ENCODE measurements around the gene SRRT.

SRRT gene

DNA sequence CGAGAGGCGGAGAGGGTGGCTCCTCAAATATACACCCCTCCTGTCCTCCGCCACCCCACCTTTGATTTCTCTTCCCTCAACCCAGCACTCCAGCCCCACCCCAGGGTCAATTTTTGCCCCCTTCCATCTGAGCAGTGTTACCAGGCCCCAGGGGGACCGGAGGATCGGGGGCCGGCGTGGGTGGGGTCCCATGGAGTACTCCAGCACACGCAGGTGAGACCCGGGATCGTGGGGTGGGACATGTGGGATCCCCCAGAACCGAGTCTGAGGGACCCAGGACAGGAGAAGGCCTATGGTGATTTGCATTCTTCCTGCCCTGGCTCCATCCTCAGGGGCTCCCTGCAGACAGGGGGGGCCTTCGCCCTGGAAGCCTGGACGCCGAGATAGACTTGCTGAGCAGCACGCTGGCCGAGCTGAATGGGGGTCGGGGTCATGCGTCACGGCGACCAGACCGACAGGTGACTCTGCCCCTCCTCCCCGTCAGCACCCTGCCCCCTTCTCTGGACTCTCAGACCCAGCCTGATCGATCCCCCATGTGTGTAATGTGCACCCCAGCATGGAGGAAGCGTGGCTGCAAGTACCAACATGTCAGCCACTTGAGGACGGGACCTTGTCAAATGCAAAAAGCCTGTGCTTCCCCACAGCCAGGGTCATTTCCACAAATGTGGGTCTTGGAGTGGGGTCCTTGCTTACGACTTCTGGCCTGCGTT lies 7.0 kb upstream of the SRRT start:
- Histone ChIP-seq H3K27me3 (ENCODE audit: control insufficient read depth, insufficient read depth, low read length) (no peaks in the 10 kb centered on the region), H3K4me3 (ENCODE audit: low read depth, low read length) (peak overlapping the region; percentile 97), H3K9ac (ENCODE audit: low read length) (peak overlapping the region; percentile 98), H3K27ac (ENCODE audit: low read depth, low read length) (peak overlapping the region; percentile 99), H3K9me3 (ENCODE audit: control insufficient read depth, insufficient read depth, low read depth, low read length) (no peaks in the 10 kb centered on the region), H3K36me3 (ENCODE audit: control insufficient read depth, insufficient read depth, low read length) (peaks cover 51% of the 10 kb centered on the region), H3K4me1 (ENCODE audit: control insufficient read depth, insufficient read depth, low read length) (peaks cover 14% of the 10 kb centered on the region)

DNA sequence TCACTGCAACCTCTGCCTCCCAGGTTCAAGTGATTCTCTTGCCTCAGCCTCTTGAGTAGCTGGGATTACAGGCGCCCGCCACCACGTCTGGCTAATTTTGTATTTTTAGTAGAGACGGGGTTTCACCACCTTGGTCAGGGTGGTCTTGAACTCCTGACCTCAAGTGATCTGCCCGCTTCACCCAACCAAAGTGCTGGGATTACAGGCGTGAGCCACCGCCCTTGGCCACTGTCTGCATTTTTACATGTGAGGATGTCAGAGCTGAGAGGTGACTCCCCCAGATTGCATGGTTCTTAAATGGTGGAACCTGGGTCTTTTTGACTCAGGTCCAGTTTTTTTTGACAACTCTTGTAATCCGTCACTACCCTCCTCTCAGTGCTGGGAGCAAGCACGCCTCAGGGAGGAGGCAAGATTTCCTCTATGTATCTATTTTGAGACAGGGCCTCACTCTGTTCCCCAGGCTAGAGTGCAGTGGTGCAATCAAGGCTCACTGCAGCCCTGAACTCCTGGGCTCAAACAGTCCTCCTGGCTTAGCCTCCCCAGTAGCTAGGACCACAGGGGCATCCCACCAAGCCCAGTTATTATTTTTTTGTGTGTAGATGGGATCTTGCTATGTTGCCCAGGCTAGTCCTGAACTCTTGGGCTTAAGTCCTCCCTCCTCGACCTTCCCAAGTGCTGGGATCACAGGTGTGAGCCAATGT lies 1.2 kb upstream of the SRRT start:
- H3K36me3 ChIP-seq (ENCODE audit: control insufficient read depth, insufficient read depth, low read length) = peaks cover 75% of the 10 kb centered on the region
- H3K9me3 ChIP-seq (ENCODE audit: control insufficient read depth, insufficient read depth, low read depth, low read length) = no peaks in the 10 kb centered on the region
- H3K27ac ChIP-seq (ENCODE audit: low read depth, low read length) = peak overlapping the region; percentile 91; the same call in 1 of the 2 replicates
- 0 out of 2 replicates have a peak, but pooled peaks cover 6% of the 10 kb centered on the region for H3K4me1 ChIP-seq (ENCODE audit: control insufficient read depth, insufficient read depth, low read length)
- no peaks in the 10 kb centered on the region for H3K27me3 ChIP-seq (ENCODE audit: control insufficient read depth, insufficient read depth, low read length)
- H3K9ac ChIP-seq (ENCODE audit: low read length) = peak overlapping the region; percentile 94
- H3K4me3 ChIP-seq (ENCODE audit: low read depth, low read length) = peak overlapping the region; percentile 74

DNA sequence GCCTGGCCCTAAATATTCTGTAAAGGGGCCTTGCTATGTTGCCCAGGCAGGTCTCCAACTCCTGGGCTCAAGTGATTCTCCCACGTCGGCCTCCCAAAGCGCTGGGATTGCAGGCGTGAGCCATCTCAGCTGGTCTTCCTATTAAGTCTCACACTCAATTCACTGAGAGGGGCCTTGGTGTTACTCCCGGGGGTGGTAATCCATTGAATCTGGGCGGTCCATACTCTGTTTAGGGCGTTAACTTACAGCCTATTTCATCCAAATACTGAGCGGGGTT lies 665 bp upstream of the SRRT start:
- Histone ChIP-seq H3K27ac (ENCODE audit: low read depth, low read length) (peak overlapping the region; percentile 91), H3K36me3 (ENCODE audit: control insufficient read depth, insufficient read depth, low read length) (peaks cover 76% of the 10 kb centered on the region), H3K9ac (ENCODE audit: low read length) (peak overlapping the region; percentile 94), H3K4me3 (ENCODE audit: low read depth, low read length) (peak overlapping the region; percentile 74), H3K9me3 (ENCODE audit: control insufficient read depth, insufficient read depth, low read depth, low read length) (no peaks in the 10 kb centered on the region), H3K4me1 (ENCODE audit: control insufficient read depth, insufficient read depth, low read length) (0 out of 2 replicates have a peak, but pooled peaks cover 6% of the 10 kb centered on the region), H3K27me3 (ENCODE audit: control insufficient read depth, insufficient read depth, low read length) (no peaks in the 10 kb centered on the region)

- no peaks in the 10 kb centered on the region for H3K9me3 ChIP-seq (ENCODE audit: control insufficient read depth, insufficient read depth, low read depth, low read length)
- peak overlapping the region; percentile 74 for H3K4me3 ChIP-seq (ENCODE audit: low read depth, low read length)
- H3K4me1 ChIP-seq (ENCODE audit: control insufficient read depth, insufficient read depth, low read length) = 0 out of 2 replicates have a peak, but pooled peaks cover 6% of the 10 kb centered on the region
- H3K36me3 ChIP-seq (ENCODE audit: control insufficient read depth, insufficient read depth, low read length) = peaks cover 76% of the 10 kb centered on the region
- H3K27me3 ChIP-seq (ENCODE audit: control insufficient read depth, insufficient read depth, low read length) = no peaks in the 10 kb centered on the region
- peak overlapping the region; percentile 93 for H3K27ac ChIP-seq (ENCODE audit: low read depth, low read length)
- peak overlapping the region; percentile 94 for H3K9ac ChIP-seq (ENCODE audit: low read length)
Observed at GRCh38 chr7:100875356-100875751, 451 bp downstream of the SRRT start.

DNA sequence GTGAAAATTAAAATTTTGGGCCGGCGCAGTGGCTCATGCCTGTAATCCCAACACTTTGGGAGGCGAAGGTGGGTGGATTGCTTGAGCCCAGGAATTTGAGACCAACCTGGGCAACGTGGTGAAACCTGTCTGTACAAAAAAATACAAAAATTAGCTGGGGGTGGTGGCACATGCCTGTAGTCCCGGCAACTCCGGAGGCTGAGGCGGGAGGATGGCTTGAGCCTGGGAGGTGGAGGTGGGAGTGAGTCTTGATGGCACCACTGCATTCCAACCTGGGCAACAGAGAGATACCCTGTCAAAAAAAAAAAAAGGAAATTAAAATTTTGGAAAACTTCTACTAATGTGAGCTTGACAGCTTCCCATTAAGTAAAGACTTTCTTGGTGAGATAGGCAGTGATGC lies 3.1 kb downstream of the SRRT start:
- H3K36me3 ChIP-seq (ENCODE audit: control insufficient read depth, insufficient read depth, low read length) = peaks cover 74% of the 10 kb centered on the region

DNA sequence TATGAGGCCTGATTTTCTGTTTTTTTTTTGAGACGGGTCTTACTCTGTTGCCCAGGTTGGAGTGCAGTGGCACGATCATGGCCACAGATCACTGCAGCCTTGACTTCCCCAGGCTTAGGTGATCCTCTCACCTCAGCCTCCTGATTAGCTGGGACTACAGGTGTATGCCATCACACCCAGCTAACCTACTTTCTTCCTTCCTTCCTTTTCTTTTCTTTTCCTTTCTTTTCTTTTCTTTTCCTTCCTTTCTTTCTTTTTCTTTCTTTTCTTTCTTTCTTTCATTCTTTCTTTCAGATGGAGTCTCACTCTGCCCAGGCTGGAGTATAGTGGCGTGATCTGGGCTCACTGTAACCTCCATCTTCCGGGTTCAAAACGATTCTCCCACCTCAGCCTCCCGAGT lies 3.8 kb downstream of the SRRT start:
- Histone ChIP-seq H3K9me3 (ENCODE audit: control insufficient read depth, insufficient read depth, low read depth, low read length) (no peaks in the 10 kb centered on the region), H3K9ac (ENCODE audit: low read length) (no peak overlapping the region), H3K27me3 (ENCODE audit: control insufficient read depth, insufficient read depth, low read length) (no peaks in the 10 kb centered on the region), H3K36me3 (ENCODE audit: control insufficient read depth, insufficient read depth, low read length) (peaks cover 76% of the 10 kb centered on the region), H3K27ac (ENCODE audit: low read depth, low read length) (no peak overlapping the region), H3K4me3 (ENCODE audit: low read depth, low read length) (no peak overlapping the region), H3K4me1 (ENCODE audit: control insufficient read depth, insufficient read depth, low read length) (0 out of 2 replicates have a peak, but pooled peaks cover 6% of the 10 kb centered on the region)

More for the DNA sequence above, 3.1 kb downstream of the SRRT start:
- no peak overlapping the region for H3K4me3 ChIP-seq (ENCODE audit: low read depth, low read length)
- no peaks in the 10 kb centered on the region for H3K9me3 ChIP-seq (ENCODE audit: control insufficient read depth, insufficient read depth, low read depth, low read length)
- no peak overlapping the region for H3K27ac ChIP-seq (ENCODE audit: low read depth, low read length)
- 0 out of 2 replicates have a peak, but pooled peaks cover 6% of the 10 kb centered on the region for H3K4me1 ChIP-seq (ENCODE audit: control insufficient read depth, insufficient read depth, low read length)
- no peaks in the 10 kb centered on the region for H3K27me3 ChIP-seq (ENCODE audit: control insufficient read depth, insufficient read depth, low read length)
- no peak overlapping the region for H3K9ac ChIP-seq (ENCODE audit: low read length)

DNA sequence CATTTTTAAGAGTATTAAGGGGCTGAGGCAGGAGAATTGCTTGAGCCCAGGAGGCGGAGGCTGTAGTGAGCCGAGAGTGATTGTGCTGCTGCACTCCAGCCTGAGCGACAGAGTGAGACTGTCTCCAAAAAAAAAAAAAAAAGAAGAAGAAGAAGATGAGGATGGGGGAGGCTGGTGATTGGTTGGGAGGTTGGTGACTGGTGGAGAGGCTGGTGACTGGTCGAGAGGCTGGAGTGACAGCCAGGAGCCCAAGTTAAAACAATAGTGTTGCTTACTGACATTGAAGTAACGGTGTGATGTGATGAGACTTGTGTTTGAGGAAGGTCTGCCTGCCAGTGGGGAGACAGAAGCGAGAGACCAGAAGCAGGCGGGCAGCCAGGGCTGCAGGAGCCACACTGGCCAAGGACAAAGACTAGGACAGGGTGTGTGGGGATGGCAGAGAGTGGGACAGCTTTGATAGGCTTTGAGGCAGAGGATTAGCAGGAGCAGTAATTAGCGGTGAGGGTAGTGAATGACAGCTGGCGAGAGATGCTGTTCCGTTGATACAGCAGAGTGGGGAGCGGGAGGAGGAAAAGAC lies 4.9 kb downstream of the SRRT start:
- Histone ChIP-seq H3K9me3 (ENCODE audit: control insufficient read depth, insufficient read depth, low read depth, low read length) (no peaks in the 10 kb centered on the region), H3K36me3 (ENCODE audit: control insufficient read depth, insufficient read depth, low read length) (peaks cover 78% of the 10 kb centered on the region), H3K27me3 (ENCODE audit: control insufficient read depth, insufficient read depth, low read length) (no peaks in the 10 kb centered on the region), H3K4me1 (ENCODE audit: control insufficient read depth, insufficient read depth, low read length) (0 out of 2 replicates have a peak, but pooled peaks cover 6% of the 10 kb centered on the region), H3K27ac (ENCODE audit: low read depth, low read length) (no peak overlapping the region), H3K9ac (ENCODE audit: low read length) (no peak overlapping the region), H3K4me3 (ENCODE audit: low read depth, low read length) (no peak overlapping the region)

DNA sequence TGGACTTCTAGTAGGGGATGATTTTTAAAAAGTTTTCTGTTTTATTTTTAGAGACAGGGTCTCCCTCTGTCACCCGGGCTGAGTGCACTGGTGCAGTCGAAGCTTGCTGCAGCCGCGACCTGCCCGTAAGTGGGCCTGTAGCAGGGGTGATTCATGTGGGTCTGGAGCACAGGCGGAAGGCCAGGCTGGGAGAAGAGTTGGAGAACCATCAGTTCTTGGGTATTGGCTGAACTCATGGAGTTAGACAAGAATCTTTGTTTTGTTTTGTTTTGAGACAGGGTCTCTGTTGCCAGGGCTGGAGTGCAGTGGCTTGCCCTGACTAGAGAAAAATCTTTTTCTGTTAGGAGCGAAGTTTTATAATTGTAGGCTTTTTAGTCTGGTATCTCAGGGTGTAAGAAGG lies 5.7 kb downstream of the SRRT start:
- H3K4me3 ChIP-seq (ENCODE audit: low read depth, low read length) = no peak overlapping the region
- H3K36me3 ChIP-seq (ENCODE audit: control insufficient read depth, insufficient read depth, low read length) = peaks cover 87% of the 10 kb centered on the region
- H3K4me1 ChIP-seq (ENCODE audit: control insufficient read depth, insufficient read depth, low read length) = 0 out of 2 replicates have a peak, but pooled peaks cover 6% of the 10 kb centered on the region
- H3K9ac ChIP-seq (ENCODE audit: low read length) = no peak overlapping the region
- no peak overlapping the region for H3K27ac ChIP-seq (ENCODE audit: low read depth, low read length)
- no peaks in the 10 kb centered on the region for H3K9me3 ChIP-seq (ENCODE audit: control insufficient read depth, insufficient read depth, low read depth, low read length)
- no peaks in the 10 kb centered on the region for H3K27me3 ChIP-seq (ENCODE audit: control insufficient read depth, insufficient read depth, low read length)

- 0 out of 2 replicates have a peak, but pooled peaks cover 6% of the 10 kb centered on the region for H3K4me1 ChIP-seq (ENCODE audit: control insufficient read depth, insufficient read depth, low read length)
- no peak overlapping the region for H3K4me3 ChIP-seq (ENCODE audit: low read depth, low read length)
- no peaks in the 10 kb centered on the region for H3K27me3 ChIP-seq (ENCODE audit: control insufficient read depth, insufficient read depth, low read length)
- peaks cover 92% of the 10 kb centered on the region for H3K36me3 ChIP-seq (ENCODE audit: control insufficient read depth, insufficient read depth, low read length)
- H3K9me3 ChIP-seq (ENCODE audit: control insufficient read depth, insufficient read depth, low read depth, low read length) = no peaks in the 10 kb centered on the region
- no peak overlapping the region for H3K9ac ChIP-seq (ENCODE audit: low read length)
- H3K27ac ChIP-seq (ENCODE audit: low read depth, low read length) = no peak overlapping the region
Observed at GRCh38 chr7:100881136-100881535, 6.2 kb downstream of the SRRT start.

GRCh38 chr7:100882201-100882600 lies 7.3 kb downstream of the SRRT start:
- H3K9me3 ChIP-seq (ENCODE audit: control insufficient read depth, insufficient read depth, low read depth, low read length) = no peaks in the 10 kb centered on the region
- H3K9ac ChIP-seq (ENCODE audit: low read length) = no peak overlapping the region
- H3K27ac ChIP-seq (ENCODE audit: low read depth, low read length) = no peak overlapping the region
- H3K27me3 ChIP-seq (ENCODE audit: control insufficient read depth, insufficient read depth, low read length) = no peaks in the 10 kb centered on the region
- H3K4me1 ChIP-seq (ENCODE audit: control insufficient read depth, insufficient read depth, low read length) = peaks cover 4% of the 10 kb centered on the region
- peaks cover 92% of the 10 kb centered on the region for H3K36me3 ChIP-seq (ENCODE audit: control insufficient read depth, insufficient read depth, low read length)
- H3K4me3 ChIP-seq (ENCODE audit: low read depth, low read length) = no peak overlapping the region

Measured in HUES6 (cell line).